HepG2 (cell line): Measurements from ENCODE around the gene TOMM22. TPM values are rescaled to one million over a fixed set of nuclear protein-coding genes. Genes with fewer than 3 reads are reported as not detected.
A peak's percentile ranks its signal among the peaks of the same experiment; 100 is the strongest.

ENCODE experiments used
- FIP1L1 ChIP-seq: fragments of 200-400 bp; formaldehyde crosslinking; IDR thresholded peaks from 2 replicates; pipeline ENCODE4 v1.6.1; 2018; ENCODE audit warnings: low read depth, mild to moderate bottlenecking, low read length, moderate library complexity, borderline replicate concordance; ENCODE audit not compliant: insufficient read depth
- HES4 ChIP-seq: sonication (generic); formaldehyde crosslinking; IDR thresholded peaks from 2 replicates; pipeline ENCODE4 v1.9.0; 2021; ENCODE audit warnings: mild to moderate bottlenecking, missing genetic modification reagents, borderline replicate concordance
- HNRNPL ChIP-seq: fragments of 200-400 bp; formaldehyde crosslinking; IDR thresholded peaks from 2 replicates; pipeline ENCODE4 v1.6.1; 2017; ENCODE audit warnings: mild to moderate bottlenecking, low read depth, low read length
- HOXA9 ChIP-seq: sonication (generic); formaldehyde crosslinking; IDR thresholded peaks from 2 replicates; pipeline ENCODE4 v1.8.1; 2022; ENCODE audit warnings: missing genetic modification reagents, mild to moderate bottlenecking, moderate library complexity, borderline replicate concordance
- IRX3 ChIP-seq: sonication (generic); formaldehyde crosslinking; IDR thresholded peaks from 2 replicates; pipeline ENCODE4 v1.8.1; 2023; ENCODE audit warnings: mild to moderate bottlenecking, low read depth, missing genetic modification reagents, borderline replicate concordance
- NFE2 ChIP-seq: sonication (generic); formaldehyde crosslinking; IDR thresholded peaks from 2 replicates; pipeline ENCODE4 v1.4.0; 2020; ENCODE audit warnings: missing genetic modification reagents
- RELA ChIP-seq: sonication (generic); formaldehyde crosslinking; IDR thresholded peaks from 2 replicates; pipeline ENCODE4 v1.4.0; 2020; ENCODE audit warnings: missing genetic modification reagents
- SAP130 ChIP-seq: IDR thresholded peaks from 2 replicates; pipeline ENCODE4 v1.6.1; 2016; ENCODE audit warnings: low read depth
- SIN3B ChIP-seq: fragments of 150-350 bp; IDR thresholded peaks from 2 replicates; pipeline ENCODE4 v1.6.1; 2014; ENCODE audit warnings: low read length
- ZNF234 ChIP-seq: sonication (generic); formaldehyde crosslinking; conservative IDR thresholded peaks from 2 replicates; pipeline ENCODE4 v1.5.1; 2020; ENCODE audit warnings: mild to moderate bottlenecking, missing genetic modification reagents
- ZNF329 ChIP-seq: sonication (generic); formaldehyde crosslinking; IDR thresholded peaks from 2 replicates; pipeline ENCODE4 v1.9.0; 2021; ENCODE audit warnings: low read depth, mild to moderate bottlenecking, missing genetic modification reagents
- ZNF432 ChIP-seq: sonication (generic); formaldehyde crosslinking; IDR thresholded peaks from 2 replicates; pipeline ENCODE4 v1.5.0; 2020; ENCODE audit warnings: missing genetic modification reagents, mild to moderate bottlenecking, borderline replicate concordance
- ZNF883 ChIP-seq: sonication (generic); formaldehyde crosslinking; IDR thresholded peaks from 2 replicates; pipeline ENCODE4 v1.5.1; 2020; ENCODE audit warnings: mild to moderate bottlenecking, missing genetic modification reagents; ENCODE audit errors: not compliant biosample characterization
- polyA plus RNA-seq, 8 experiments: library from polyadenylated mRNA; depleted of rRNA in 3 of 8; stranded (reverse) in 7 of 8; unstranded in 1 of 8; fragments of >200 nt; fragmentation: Illumina TruSeq in 4 of 8; extraction: Trizol in 4 of 8; gene quantifications; 2 replicates each; pipeline versions ENCODE4 v1.2.1 to v1.2.3, GENCODE V29; 2011 to 2016; ENCODE audit warnings: low read depth in 4 of 8, missing spikeins in 1 of 8, mixed read lengths in 1 of 8; ENCODE audit not compliant: insufficient read depth in 1 of 8
- total RNA-seq, 5 experiments: library from RNA; depleted of rRNA; stranded (reverse); fragments of >200 nt; fragmentation: Illumina TruSeq; extraction: Trizol; gene quantifications; 2 replicates each; pipeline ENCODE4 v1.2.3, GENCODE V29; 2016; ENCODE audit warnings: low read depth in 1 of 5
- TF ChIP-seq, protein P1 (sequence below): sonication (generic); formaldehyde crosslinking; IDR thresholded peaks from 2 replicates; pipeline ENCODE4 v1.5.0; 2020; ENCODE audit warnings: mild to moderate bottlenecking, missing genetic modification reagents
- TF ChIP-seq, protein P2 (sequence below): sonication (generic); formaldehyde crosslinking; IDR thresholded peaks from 2 replicates; pipeline ENCODE4 v1.4.0; 2020; ENCODE audit warnings: missing genetic modification reagents
- TF ChIP-seq, protein P3 (sequence below): sonication (generic); formaldehyde crosslinking; IDR thresholded peaks from 2 replicates; pipeline ENCODE4; 2020; ENCODE audit warnings: missing genetic modification reagents, mild to moderate bottlenecking, borderline replicate concordance
- TF ChIP-seq, protein P4 (sequence below): sonication (generic); formaldehyde crosslinking; IDR thresholded peaks from 2 replicates; pipeline ENCODE4 v1.5.1; 2020; ENCODE audit warnings: mild to moderate bottlenecking, moderate library complexity, missing genetic modification reagents

TOMM22 gene
- total and polyA plus RNA-seq, 2 of the 13 experiments (the other 11 are each of a cell fraction or from before 2014, with no cell fraction given), result 46.9 to 118 TPM

DNA sequence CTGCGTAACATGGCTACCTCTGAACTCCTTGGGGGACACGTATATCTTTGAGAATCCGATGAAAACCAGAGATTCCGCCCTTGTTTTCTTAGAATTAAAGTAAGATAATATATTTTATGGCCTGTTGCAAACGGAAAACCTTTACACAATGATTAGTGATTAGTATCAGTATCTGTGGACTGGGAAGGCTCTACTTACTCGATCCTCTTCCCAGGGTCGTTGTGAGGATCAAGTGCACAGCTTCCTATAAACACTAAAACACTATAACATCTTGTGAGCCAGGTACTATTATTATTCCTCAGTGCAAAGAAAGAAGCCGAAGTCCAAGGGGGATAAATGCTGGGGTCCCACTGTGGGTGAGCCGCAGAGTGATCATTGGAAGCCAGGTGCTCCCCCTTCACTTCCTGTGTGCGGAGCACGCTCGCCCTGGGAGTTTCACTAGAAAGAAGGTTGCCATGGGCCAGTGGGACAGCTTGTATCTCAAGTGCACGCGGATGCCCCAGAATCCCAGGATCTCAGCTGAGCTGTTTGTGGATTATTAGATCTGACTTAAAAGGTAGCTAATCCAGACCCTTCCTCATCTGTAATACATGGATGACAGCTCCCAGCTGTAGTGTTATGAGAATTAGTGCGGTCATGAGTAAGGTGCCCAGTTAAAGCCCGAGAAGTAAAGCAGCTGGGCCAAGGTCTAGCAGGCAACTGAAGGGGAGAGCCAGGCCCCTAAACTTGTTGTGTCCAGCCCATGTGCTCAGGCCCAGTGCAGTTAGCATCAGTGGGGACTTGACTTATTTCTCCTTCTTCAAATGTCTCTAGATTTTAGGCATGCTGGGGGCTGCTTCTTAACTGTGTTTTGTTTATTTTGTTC is 24.5 kb upstream of the TOMM22 start (continued):
- TF ChIP-seq SAP130, result peak; percentile 58
- no peak for TF ChIP-seq HES4
- TF ChIP-seq SIN3B, result no peak
- no peak for TF ChIP-seq FIP1L1
- no peak for TF ChIP-seq NFE2 (CRISPR knock-in tag)
- TF ChIP-seq, protein P1, sequence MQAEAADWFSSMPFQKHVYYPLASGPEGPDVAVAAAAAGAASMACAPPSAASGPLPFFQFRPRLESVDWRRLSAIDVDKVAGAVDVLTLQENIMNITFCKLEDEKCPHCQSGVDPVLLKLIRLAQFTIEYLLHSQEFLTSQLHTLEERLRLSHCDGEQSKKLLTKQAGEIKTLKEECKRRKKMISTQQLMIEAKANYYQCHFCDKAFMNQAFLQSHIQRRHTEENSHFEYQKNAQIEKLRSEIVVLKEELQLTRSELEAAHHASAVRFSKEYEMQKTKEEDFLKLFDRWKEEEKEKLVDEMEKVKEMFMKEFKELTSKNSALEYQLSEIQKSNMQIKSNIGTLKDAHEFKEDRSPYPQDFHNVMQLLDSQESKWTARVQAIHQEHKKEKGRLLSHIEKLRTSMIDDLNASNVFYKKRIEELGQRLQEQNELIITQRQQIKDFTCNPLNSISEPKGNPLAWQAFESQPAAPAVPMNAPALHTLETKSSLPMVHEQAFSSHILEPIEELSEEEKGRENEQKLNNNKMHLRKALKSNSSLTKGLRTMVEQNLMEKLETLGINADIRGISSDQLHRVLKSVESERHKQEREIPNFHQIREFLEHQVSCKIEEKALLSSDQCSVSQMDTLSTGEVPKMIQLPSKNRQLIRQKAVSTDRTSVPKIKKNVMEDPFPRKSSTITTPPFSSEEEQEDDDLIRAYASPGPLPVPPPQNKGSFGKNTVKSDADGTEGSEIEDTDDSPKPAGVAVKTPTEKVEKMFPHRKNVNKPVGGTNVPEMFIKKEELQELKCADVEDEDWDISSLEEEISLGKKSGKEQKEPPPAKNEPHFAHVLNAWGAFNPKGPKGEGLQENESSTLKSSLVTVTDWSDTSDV (CRISPR knock-in tag), result no peak
- TF ChIP-seq, protein P2, sequence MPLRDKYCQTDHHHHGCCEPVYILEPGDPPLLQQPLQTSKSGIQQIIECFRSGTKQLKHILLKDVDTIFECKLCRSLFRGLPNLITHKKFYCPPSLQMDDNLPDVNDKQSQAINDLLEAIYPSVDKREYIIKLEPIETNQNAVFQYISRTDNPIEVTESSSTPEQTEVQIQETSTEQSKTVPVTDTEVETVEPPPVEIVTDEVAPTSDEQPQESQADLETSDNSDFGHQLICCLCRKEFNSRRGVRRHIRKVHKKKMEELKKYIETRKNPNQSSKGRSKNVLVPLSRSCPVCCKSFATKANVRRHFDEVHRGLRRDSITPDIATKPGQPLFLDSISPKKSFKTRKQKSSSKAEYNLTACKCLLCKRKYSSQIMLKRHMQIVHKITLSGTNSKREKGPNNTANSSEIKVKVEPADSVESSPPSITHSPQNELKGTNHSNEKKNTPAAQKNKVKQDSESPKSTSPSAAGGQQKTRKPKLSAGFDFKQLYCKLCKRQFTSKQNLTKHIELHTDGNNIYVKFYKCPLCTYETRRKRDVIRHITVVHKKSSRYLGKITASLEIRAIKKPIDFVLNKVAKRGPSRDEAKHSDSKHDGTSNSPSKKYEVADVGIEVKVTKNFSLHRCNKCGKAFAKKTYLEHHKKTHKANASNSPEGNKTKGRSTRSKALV (CRISPR knock-in tag), result 0 out of 2 replicates have a peak, but pooled peaks have one; percentile 47
- TF ChIP-seq, protein P3, sequence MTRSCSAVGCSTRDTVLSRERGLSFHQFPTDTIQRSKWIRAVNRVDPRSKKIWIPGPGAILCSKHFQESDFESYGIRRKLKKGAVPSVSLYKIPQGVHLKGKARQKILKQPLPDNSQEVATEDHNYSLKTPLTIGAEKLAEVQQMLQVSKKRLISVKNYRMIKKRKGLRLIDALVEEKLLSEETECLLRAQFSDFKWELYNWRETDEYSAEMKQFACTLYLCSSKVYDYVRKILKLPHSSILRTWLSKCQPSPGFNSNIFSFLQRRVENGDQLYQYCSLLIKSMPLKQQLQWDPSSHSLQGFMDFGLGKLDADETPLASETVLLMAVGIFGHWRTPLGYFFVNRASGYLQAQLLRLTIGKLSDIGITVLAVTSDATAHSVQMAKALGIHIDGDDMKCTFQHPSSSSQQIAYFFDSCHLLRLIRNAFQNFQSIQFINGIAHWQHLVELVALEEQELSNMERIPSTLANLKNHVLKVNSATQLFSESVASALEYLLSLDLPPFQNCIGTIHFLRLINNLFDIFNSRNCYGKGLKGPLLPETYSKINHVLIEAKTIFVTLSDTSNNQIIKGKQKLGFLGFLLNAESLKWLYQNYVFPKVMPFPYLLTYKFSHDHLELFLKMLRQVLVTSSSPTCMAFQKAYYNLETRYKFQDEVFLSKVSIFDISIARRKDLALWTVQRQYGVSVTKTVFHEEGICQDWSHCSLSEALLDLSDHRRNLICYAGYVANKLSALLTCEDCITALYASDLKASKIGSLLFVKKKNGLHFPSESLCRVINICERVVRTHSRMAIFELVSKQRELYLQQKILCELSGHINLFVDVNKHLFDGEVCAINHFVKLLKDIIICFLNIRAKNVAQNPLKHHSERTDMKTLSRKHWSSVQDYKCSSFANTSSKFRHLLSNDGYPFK (CRISPR knock-in tag), result no peak
- TF ChIP-seq RELA (CRISPR knock-in tag), result no peak
- no peak for TF ChIP-seq IRX3 (CRISPR knock-in tag)
- TF ChIP-seq ZNF432 (CRISPR knock-in tag), result no peak
- no peak for TF ChIP-seq ZNF234 (CRISPR knock-in tag)
- TF ChIP-seq HNRNPL, result no peak
- TF ChIP-seq, protein P4, sequence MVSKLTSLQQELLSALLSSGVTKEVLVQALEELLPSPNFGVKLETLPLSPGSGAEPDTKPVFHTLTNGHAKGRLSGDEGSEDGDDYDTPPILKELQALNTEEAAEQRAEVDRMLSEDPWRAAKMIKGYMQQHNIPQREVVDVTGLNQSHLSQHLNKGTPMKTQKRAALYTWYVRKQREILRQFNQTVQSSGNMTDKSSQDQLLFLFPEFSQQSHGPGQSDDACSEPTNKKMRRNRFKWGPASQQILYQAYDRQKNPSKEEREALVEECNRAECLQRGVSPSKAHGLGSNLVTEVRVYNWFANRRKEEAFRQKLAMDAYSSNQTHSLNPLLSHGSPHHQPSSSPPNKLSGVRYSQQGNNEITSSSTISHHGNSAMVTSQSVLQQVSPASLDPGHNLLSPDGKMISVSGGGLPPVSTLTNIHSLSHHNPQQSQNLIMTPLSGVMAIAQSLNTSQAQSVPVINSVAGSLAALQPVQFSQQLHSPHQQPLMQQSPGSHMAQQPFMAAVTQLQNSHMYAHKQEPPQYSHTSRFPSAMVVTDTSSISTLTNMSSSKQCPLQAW (CRISPR knock-in tag), result no peak
- no peak for TF ChIP-seq ZNF883 (CRISPR knock-in tag)
- no peak for TF ChIP-seq HOXA9 (CRISPR knock-in tag)
- TF ChIP-seq ZNF329 (CRISPR knock-in tag), result no peak
